OCI-LY7 (cell line): ENCODE measurements around the gene DPM2. TPM values are rescaled to one million over a fixed set of nuclear protein-coding genes. Genes with fewer than 3 reads are reported as not detected.

Experiments
- BruUV-seq: library from RNA; stranded (reverse); fragments of 400-500 nt; replicated peaks from 2 replicates; lab custom pipeline; 2021; lab: Mats Ljungman, UMichigan
- CTCF ChIA-PET: fragments of 300-600 bp; sonication (Branson Sonifier 250); formaldehyde crosslinking; loops from one replicate; lab custom pipeline; 2022; ENCODE audit warnings: antibody characterized with exemption; ENCODE audit not compliant: unreplicated experiment; lab: Charles Lee
- POLR2A ChIA-PET: fragments of 300-600 bp; sonication (Branson Sonifier 250); formaldehyde crosslinking; loops from one replicate; lab custom pipeline; 2022; ENCODE audit warnings: antibody characterized with exemption; lab: Charles Lee
- DNase-seq: peaks from one replicate; pipeline ENCODE4 v3.0.0-alpha.2; 2015; ENCODE audit warnings: low spot score
- H2AFZ ChIP-seq: fragments of 200-600 bp; sonication (generic), shearing (Covaris generic); 2 replicates; pipeline ENCODE4 v1.6.1; 2014; ENCODE audit warnings: mild to moderate bottlenecking, antibody characterized with exemption, low read length, moderate library complexity
- H3K27ac ChIP-seq: fragments of 200-600 bp; sonication (generic); 2 replicates; pipeline ENCODE4 v1.5.1; 2014; ENCODE audit warnings: mixed run types, low read depth, mild to moderate bottlenecking, moderate library complexity, low read length, inconsistent platforms; ENCODE audit not compliant: poor library complexity, severe bottlenecking
- H3K36me3 ChIP-seq: fragments of 200-600 bp; sonication (generic); 2 replicates; pipeline ENCODE4 v1.6.1; 2014; ENCODE audit warnings: mild to moderate bottlenecking, antibody characterized with exemption, low read length, moderate library complexity, mixed read lengths; ENCODE audit not compliant: insufficient read depth
- H3K4me1 ChIP-seq: fragments of 200-600 bp; sonication (generic); 2 replicates; pipeline ENCODE4 v1.5.1; 2014; ENCODE audit warnings: mild to moderate bottlenecking, low read length; ENCODE audit not compliant: insufficient read depth, poor library complexity, severe bottlenecking
- H3K4me2 ChIP-seq: fragments of 200-600 bp; sonication (generic); 2 replicates; pipeline ENCODE4 v1.6.1; 2014; ENCODE audit warnings: mild to moderate bottlenecking, low read length
- H3K4me3 ChIP-seq: fragments of 200-600 bp; sonication (generic); 2 replicates; pipeline ENCODE4 v1.5.1; 2014; ENCODE audit warnings: mild to moderate bottlenecking, low read depth, low read length; ENCODE audit not compliant: poor library complexity, severe bottlenecking
- H3K79me2 ChIP-seq: fragments of 200-600 bp; sonication (generic); 2 replicates; pipeline ENCODE4 v1.6.1; 2016; ENCODE audit warnings: low read depth, mild to moderate bottlenecking, low read length, moderate library complexity, mixed read lengths; ENCODE audit not compliant: insufficient read depth
- H3K9me2 ChIP-seq: fragments of 200-600 bp; sonication (generic); 2 replicates; pipeline ENCODE4 v1.6.1; 2016; ENCODE audit warnings: mild to moderate bottlenecking, low read length, mixed read lengths; ENCODE audit not compliant: insufficient read depth
- H3K9me3 ChIP-seq: fragments of 200-600 bp; sonication (generic); 2 replicates; pipeline ENCODE4 v1.6.1; 2014; ENCODE audit warnings: mild to moderate bottlenecking, mixed run types, low read length, mixed read lengths
- H4K20me1 ChIP-seq: fragments of 200-600 bp; sonication (generic); 2 replicates; pipeline ENCODE4 v1.6.1; 2014; ENCODE audit warnings: mild to moderate bottlenecking, antibody characterized with exemption, low read length, moderate library complexity, mixed read lengths; ENCODE audit not compliant: insufficient read depth
- EZH2phosphoT487 ChIP-seq: fragments of 200-600 bp; sonication (generic); IDR thresholded peaks from 2 replicates; pipeline ENCODE4 v1.6.1; 2018; ENCODE audit warnings: low read depth, borderline replicate concordance, mild to moderate bottlenecking, mixed run types, antibody characterized with exemption, low read length, moderate library complexity, mixed read lengths
- intact Hi-C: fragments of 100-400 bp; cut with micrococcal nuclease; formaldehyde crosslinking; loops from one replicate; pipeline ENCODE4 v1.10.0; 2022; ENCODE audit not compliant: unreplicated experiment
- total RNA-seq, 2 experiments: library from RNA; depleted of rRNA in 1 of 2; stranded (reverse); fragments of >200 nt in 1 of 2; shearing (Covaris generic) in 1 of 2; gene quantifications; 2 replicates each; pipeline ENCODE4 v1.2.3, GENCODE V29; 2014 to 2022
- TF ChIP-seq, protein P1 (sequence below): fragments of 200-600 bp; sonication (generic); conservative IDR thresholded peaks from 2 replicates; pipeline ENCODE4 v1.5.1; 2014; ENCODE audit warnings: mild to moderate bottlenecking, antibody characterized with exemption, low read length, moderate library complexity, mixed read lengths

Gene DPM2
- total RNA-seq, 2 experiments from 2014 or later = 49.7 to 50.7 TPM

DNA sequence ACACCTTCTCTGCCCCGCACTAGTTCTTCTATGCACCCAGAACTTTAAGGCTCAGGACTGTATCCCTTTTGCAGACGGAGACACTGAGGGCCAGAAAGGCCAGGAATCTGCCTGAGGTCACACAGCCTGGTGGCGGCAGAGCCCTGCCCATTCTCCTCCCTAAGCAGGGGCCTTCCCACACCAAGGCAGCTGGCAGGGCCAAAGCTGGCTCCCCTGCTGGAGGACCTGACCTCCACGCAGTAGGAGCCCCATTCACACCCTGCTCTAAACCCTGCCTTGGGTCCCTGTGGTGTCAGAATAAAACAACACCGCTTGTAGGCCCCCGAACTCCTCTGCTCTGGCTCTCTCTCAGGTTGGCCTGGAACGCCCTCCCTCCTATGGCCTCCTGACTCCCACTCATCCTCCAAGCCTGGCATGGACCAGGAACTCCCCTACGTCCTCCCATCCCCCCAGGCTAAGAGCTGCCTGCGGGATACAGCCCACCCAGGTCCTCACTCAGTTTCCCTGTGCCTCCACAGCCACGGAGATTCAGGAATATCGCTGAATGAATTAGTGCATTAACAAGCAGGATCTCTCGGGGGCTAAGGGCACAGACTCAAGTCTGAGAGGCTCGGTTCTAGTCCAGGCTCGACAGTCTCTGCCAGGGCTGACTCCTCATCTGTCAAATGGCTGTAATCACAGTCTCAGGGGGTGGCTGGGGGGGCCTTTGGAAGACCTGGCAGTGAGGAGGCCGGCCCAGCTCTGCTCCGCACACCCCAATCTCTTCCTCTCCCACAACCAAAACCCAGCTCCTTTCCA lies 41.1 kb downstream of the DPM2 start:
- peaks cover 53% of the 10 kb centered on the region for H3K36me3 ChIP-seq
- no peak overlapping the region for H3K27ac ChIP-seq
- H3K9me2 ChIP-seq = no peaks in the 10 kb centered on the region
- intact Hi-C loops = no loop called here
- CTCF ChIA-PET = interaction anchor here (0.5 kb wide), 1 partner anchor 21 kb away, joined by 3 read pairs; no protein-coding TSS in a partner anchor
- POLR2A ChIA-PET = no interaction called here
- BruUV-seq = no TSS peak
- no peak for TF ChIP-seq EZH2phosphoT487
- TF ChIP-seq, protein P1, sequence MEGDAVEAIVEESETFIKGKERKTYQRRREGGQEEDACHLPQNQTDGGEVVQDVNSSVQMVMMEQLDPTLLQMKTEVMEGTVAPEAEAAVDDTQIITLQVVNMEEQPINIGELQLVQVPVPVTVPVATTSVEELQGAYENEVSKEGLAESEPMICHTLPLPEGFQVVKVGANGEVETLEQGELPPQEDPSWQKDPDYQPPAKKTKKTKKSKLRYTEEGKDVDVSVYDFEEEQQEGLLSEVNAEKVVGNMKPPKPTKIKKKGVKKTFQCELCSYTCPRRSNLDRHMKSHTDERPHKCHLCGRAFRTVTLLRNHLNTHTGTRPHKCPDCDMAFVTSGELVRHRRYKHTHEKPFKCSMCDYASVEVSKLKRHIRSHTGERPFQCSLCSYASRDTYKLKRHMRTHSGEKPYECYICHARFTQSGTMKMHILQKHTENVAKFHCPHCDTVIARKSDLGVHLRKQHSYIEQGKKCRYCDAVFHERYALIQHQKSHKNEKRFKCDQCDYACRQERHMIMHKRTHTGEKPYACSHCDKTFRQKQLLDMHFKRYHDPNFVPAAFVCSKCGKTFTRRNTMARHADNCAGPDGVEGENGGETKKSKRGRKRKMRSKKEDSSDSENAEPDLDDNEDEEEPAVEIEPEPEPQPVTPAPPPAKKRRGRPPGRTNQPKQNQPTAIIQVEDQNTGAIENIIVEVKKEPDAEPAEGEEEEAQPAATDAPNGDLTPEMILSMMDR = no peak
- peak overlapping the region; percentile 59; the same call in 1 of the 2 replicates for H3K4me2 ChIP-seq
- H2AFZ ChIP-seq = no peak overlapping the region
- no peak for DNase-seq
- H3K9me3 ChIP-seq = 0 out of 2 replicates have a peak, but pooled peaks cover 20% of the 10 kb centered on the region
- no peaks in the 10 kb centered on the region for H3K79me2 ChIP-seq
- peaks cover 40% of the 10 kb centered on the region for H3K4me1 ChIP-seq
- 0 out of 2 replicates have a peak, but pooled peaks cover 3% of the 10 kb centered on the region for H4K20me1 ChIP-seq
- H3K4me3 ChIP-seq = no peak overlapping the region

DNA sequence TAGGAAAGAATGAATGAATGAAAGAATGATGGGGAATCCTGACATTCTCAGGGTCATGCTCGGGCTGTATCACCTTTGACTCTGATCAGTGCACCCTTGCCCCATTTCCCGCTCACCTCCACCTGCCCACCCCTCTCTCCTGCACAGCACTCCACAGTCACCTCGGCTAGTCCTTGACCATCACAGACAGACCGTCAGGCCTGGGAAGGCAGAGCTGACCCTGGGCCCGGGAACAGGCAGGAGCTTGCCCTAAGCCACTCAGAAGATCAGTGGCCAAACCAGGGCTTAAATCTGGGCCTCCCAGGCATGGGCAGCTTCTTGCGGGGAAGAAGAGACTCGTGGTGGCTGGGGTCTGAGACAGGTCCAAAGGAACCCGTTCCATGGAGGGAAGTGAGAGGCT lies 41.8 kb downstream of the DPM2 start:
- POLR2A ChIA-PET = no interaction called here
- CTCF ChIA-PET = no interaction called here
- no peak overlapping the region for H3K4me2 ChIP-seq
- DNase-seq = no peak
- H3K4me1 ChIP-seq = peaks cover 32% of the 10 kb centered on the region
- no peak overlapping the region for H3K27ac ChIP-seq
- H3K36me3 ChIP-seq = peaks cover 58% of the 10 kb centered on the region
- H3K9me2 ChIP-seq = no peaks in the 10 kb centered on the region
- TF ChIP-seq, protein P1 = no peak
- TF ChIP-seq EZH2phosphoT487 = no peak
- H2AFZ ChIP-seq = no peak overlapping the region
- intact Hi-C loops = no loop called here
- 0 out of 2 replicates have a peak, but pooled peaks cover 20% of the 10 kb centered on the region for H3K9me3 ChIP-seq
- no peaks in the 10 kb centered on the region for H3K79me2 ChIP-seq
- H3K4me3 ChIP-seq = no peak overlapping the region
- H4K20me1 ChIP-seq = 0 out of 2 replicates have a peak, but pooled peaks cover 3% of the 10 kb centered on the region
- BruUV-seq = no TSS peak

DNA sequence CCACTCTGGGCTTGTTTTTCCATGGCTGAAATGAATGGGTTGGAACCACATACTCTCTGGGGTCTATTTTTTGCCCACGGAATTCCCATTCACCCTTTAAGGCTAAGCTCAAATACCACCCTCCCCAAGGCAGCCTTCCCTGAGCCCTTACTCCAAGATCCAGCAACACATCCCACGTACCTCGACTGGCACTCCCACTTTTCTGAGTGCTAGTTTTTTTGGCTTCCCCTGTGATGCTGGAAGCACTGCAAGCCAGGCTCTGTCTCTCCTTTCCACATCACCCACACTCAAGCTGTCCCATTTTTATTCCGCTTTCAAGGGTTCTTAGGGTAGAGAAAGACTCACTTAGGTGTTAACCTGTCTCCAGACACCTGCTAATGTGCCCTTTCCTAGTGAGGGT lies 44.3 kb downstream of the DPM2 start:
- H3K79me2 ChIP-seq = no peaks in the 10 kb centered on the region
- H3K9me3 ChIP-seq = 0 out of 2 replicates have a peak, but pooled peaks cover 20% of the 10 kb centered on the region
- peaks cover 77% of the 10 kb centered on the region for H3K36me3 ChIP-seq
- ChIA-PET CTCF (interaction anchor here (0.6 kb wide), 1 partner anchor 207 kb away, joined by 3 read pairs; no protein-coding TSS in a partner anchor), POLR2A (no interaction called here)
- BruUV-seq = no TSS peak
- no peak overlapping the region for H3K4me3 ChIP-seq
- no peaks in the 10 kb centered on the region for H3K9me2 ChIP-seq
- intact Hi-C loops = no loop called here
- DNase-seq = no peak
- H3K4me2 ChIP-seq = no peak overlapping the region
- peaks cover 16% of the 10 kb centered on the region for H3K4me1 ChIP-seq
- no peak overlapping the region for H2AFZ ChIP-seq
- H3K27ac ChIP-seq = no peak overlapping the region
- 0 out of 2 replicates have a peak, but pooled peaks cover 3% of the 10 kb centered on the region for H4K20me1 ChIP-seq
- TF ChIP-seq, protein P1 = no peak
- no peak for TF ChIP-seq EZH2phosphoT487
